ENCODE measurements around the gene KIRREL3. TPM values are rescaled to one million over a fixed set of nuclear protein-coding genes. Genes with fewer than 3 reads are reported as not detected.

The KIRREL3 gene
- total and polyA plus RNA-seq, 2 donors (not counting 3 experiments of a cell fraction or from before 2014, with no cell fraction given) = not detected

GRCh38 chr11:126938718-126939117 is 61.9 kb downstream of the KIRREL3 start:
- dilution Hi-C loops (cut with MboI; ENCODE audit: extremely low pct_ligation_motif_present, low sequenced_read_pairs) = no loop called here
- H3K9ac ChIP-seq (replicated peaks; ENCODE audit: extremely low read depth, insufficient read depth, low read length) = no peak overlapping the region
- H2AFZ ChIP-seq (ENCODE audit: low read depth, low read length) = no peak overlapping the region
- H3K27ac ChIP-seq (ENCODE audit: insufficient read depth, low read depth, low read length) = no peak overlapping the region
- H3K4me1 ChIP-seq (ENCODE audit: control insufficient read depth, extremely low read depth, insufficient read depth, low read length) = no peaks in the 10 kb centered on the region
- no peak overlapping the region for H3K4me3 ChIP-seq (replicated peaks in 1 of 3; ENCODE audit: insufficient read depth in 1 of 3, low read depth in 1 of 3, low read length in 3 of 3)
- intact Hi-C loops (cut with micrococcal nuclease) = no loop called here
- DNase-seq (ENCODE audit: low read depth, low spot score) (no peak), FAIRE-seq (no peak)
- no peaks in the 10 kb centered on the region for H4K20me1 ChIP-seq (replicated peaks; ENCODE audit: control insufficient read depth, extremely low read depth, insufficient read depth, low read length)
- no TSS peak for BruUV-seq (replicated peaks)
- no peaks in the 10 kb centered on the region for H3K27me3 ChIP-seq (ENCODE audit: control insufficient read depth in 2 of 2, insufficient read depth in 2 of 2, low read length in 2 of 2)
- no peaks in the 10 kb centered on the region for H3K36me3 ChIP-seq (ENCODE audit: control insufficient read depth in 2 of 2, extremely low read depth in 1 of 2, insufficient read depth in 2 of 2, low read length in 2 of 2)
- CTCF ChIA-PET = no interaction called here
- no peaks in the 10 kb centered on the region for H3K9me3 ChIP-seq (replicated peaks; ENCODE audit: control insufficient read depth, insufficient read depth, low read length)
- POLR2A ChIA-PET = no interaction called here
- TF ChIP-seq, protein P1, sequence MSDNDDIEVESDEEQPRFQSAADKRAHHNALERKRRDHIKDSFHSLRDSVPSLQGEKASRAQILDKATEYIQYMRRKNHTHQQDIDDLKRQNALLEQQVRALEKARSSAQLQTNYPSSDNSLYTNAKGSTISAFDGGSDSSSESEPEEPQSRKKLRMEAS (IDR thresholded peaks at IDR 0.05; ENCODE audit: insufficient read depth, insufficient read length) = no peak
- TF ChIP-seq FOS (IDR thresholded peaks at IDR 0.05; ENCODE audit: borderline replicate concordance, insufficient read depth, low read length) (no peak), POLR2AphosphoS5 (IDR thresholded peaks at IDR 0.05; ENCODE audit: insufficient read depth, low read depth, low read length) (no peak), GATA2 (IDR thresholded peaks at IDR 0.05; ENCODE audit: insufficient read depth, insufficient read length, low read depth, low read length) (no peak)
- H3K4me2 ChIP-seq (ENCODE audit: insufficient read depth, low read length) = no peak overlapping the region
- no peaks in the 10 kb centered on the region for H3K9me1 ChIP-seq (replicated peaks; ENCODE audit: control insufficient read depth, extremely low read depth, insufficient read depth, low read length)
- no peaks in the 10 kb centered on the region for H3K79me2 ChIP-seq (ENCODE audit: control insufficient read depth, insufficient read depth, low read length)

DNA sequence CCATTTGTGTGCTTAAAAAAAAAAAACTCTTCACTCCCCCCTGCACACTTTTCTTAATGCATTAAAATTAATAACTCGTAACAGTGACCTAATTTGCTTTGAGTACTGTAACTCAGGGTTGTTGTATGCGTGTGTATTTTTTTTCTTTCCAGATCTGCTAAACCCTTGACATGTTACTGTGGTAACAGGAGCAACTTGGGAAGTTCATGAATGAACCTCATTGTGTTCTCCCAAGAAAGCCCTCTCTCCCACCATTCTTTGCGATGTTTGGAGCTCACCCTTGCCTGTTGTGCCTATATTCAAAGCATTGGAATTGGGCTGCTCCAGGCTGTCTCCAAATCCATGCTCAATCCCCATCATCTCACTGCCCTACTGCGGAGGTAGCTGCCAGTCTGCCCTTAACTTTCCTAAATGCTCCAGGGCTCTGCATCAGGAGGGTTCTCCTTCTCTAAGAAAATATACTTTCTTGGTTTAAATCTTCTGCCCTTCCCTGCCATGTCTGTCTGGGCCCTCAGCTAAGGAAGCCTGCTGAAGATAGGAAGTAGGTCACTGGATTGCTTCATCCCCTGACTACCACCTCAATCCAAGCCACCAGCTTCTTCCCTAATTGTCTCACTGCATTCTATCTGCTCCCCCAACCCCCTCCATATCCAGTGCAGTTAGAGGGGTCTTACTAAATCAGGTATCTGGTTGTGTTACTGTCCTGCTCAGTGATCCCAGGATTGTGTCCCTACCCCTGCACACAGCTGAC is 70.3 kb downstream of the KIRREL3 start:
- intact Hi-C loops (cut with micrococcal nuclease) = no loop called here
- Histone ChIP-seq H3K79me2 (ENCODE audit: control insufficient read depth, insufficient read depth, low read length) (no peaks in the 10 kb centered on the region), H2AFZ (ENCODE audit: low read depth, low read length) (no peak overlapping the region), H3K36me3 (ENCODE audit: control insufficient read depth in 2 of 2, extremely low read depth in 1 of 2, insufficient read depth in 2 of 2, low read length in 2 of 2) (no peaks in the 10 kb centered on the region), H3K4me2 (ENCODE audit: insufficient read depth, low read length) (no peak overlapping the region), H3K27me3 (ENCODE audit: control insufficient read depth in 2 of 2, insufficient read depth in 2 of 2, low read length in 2 of 2) (no peaks in the 10 kb centered on the region), H4K20me1 (replicated peaks; ENCODE audit: control insufficient read depth, extremely low read depth, insufficient read depth, low read length) (no peaks in the 10 kb centered on the region), H3K9me3 (replicated peaks; ENCODE audit: control insufficient read depth, insufficient read depth, low read length) (peaks cover 5% of the 10 kb centered on the region), H3K4me3 (replicated peaks in 1 of 3; ENCODE audit: insufficient read depth in 1 of 3, low read depth in 1 of 3, low read length in 3 of 3) (no peak overlapping the region), H3K9me1 (replicated peaks; ENCODE audit: control insufficient read depth, extremely low read depth, insufficient read depth, low read length) (no peaks in the 10 kb centered on the region), H3K27ac (ENCODE audit: insufficient read depth, low read depth, low read length) (no peak overlapping the region), H3K4me1 (ENCODE audit: control insufficient read depth, extremely low read depth, insufficient read depth, low read length) (no peaks in the 10 kb centered on the region), H3K9ac (replicated peaks; ENCODE audit: extremely low read depth, insufficient read depth, low read length) (no peak overlapping the region)
- no peak for DNase-seq (ENCODE audit: low read depth, low spot score)
- POLR2A ChIA-PET = no interaction called here
- CTCF ChIA-PET = no interaction called here
- BruUV-seq (replicated peaks) = no TSS peak
- FAIRE-seq = no peak
- TF ChIP-seq POLR2A (IDR thresholded peaks at IDR 0.05; ENCODE audit: low read depth, low read length) (no peak), JUN (IDR thresholded peaks at IDR 0.05; ENCODE audit: borderline replicate concordance, insufficient read depth, insufficient read length, low read depth) (no peak), POLR2AphosphoS5 (IDR thresholded peaks at IDR 0.05; ENCODE audit: insufficient read depth, low read depth, low read length) (no peak), MYC (IDR thresholded peaks at IDR 0.05; ENCODE audit: low read depth, low read length) (no peak), EZH2 (IDR thresholded peaks at IDR 0.05; ENCODE audit: borderline replicate concordance, low read depth, low read length, severe bottlenecking) (no peak)
- TF ChIP-seq, protein P2, sequence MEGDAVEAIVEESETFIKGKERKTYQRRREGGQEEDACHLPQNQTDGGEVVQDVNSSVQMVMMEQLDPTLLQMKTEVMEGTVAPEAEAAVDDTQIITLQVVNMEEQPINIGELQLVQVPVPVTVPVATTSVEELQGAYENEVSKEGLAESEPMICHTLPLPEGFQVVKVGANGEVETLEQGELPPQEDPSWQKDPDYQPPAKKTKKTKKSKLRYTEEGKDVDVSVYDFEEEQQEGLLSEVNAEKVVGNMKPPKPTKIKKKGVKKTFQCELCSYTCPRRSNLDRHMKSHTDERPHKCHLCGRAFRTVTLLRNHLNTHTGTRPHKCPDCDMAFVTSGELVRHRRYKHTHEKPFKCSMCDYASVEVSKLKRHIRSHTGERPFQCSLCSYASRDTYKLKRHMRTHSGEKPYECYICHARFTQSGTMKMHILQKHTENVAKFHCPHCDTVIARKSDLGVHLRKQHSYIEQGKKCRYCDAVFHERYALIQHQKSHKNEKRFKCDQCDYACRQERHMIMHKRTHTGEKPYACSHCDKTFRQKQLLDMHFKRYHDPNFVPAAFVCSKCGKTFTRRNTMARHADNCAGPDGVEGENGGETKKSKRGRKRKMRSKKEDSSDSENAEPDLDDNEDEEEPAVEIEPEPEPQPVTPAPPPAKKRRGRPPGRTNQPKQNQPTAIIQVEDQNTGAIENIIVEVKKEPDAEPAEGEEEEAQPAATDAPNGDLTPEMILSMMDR (IDR thresholded peaks at IDR 0.05; ENCODE audit: extremely low read depth in 1 of 2, insufficient read depth in 1 of 2, low read depth in 1 of 2, low read length in 2 of 2) = no peak
- dilution Hi-C loops (cut with MboI; ENCODE audit: extremely low pct_ligation_motif_present, low sequenced_read_pairs) = no loop called here

All from endothelial cell of umbilical vein (primary cell).